GM10248 (cell line): ENCODE measurements around the gene CLEC4F.

Experiments used
- CTCF ChIA-PET: fragments of 300-600 bp; sonication (Branson Sonifier 250); formaldehyde crosslinking; extraction: SDS; loops from one replicate; lab custom pipeline; 2021; ENCODE audit warnings: antibody characterized with exemption; lab: Yijun Ruan, JAX
- POLR2A ChIA-PET: fragments of 350-650 bp; sonication (Branson Sonifier 250); formaldehyde crosslinking; extraction: SDS; loops from one replicate; lab custom pipeline; 2020; ENCODE audit warnings: antibody characterized with exemption; lab: Yijun Ruan, JAX
- DNase-seq: peaks from one replicate; pipeline ENCODE4 v3.0.0; 2012; ENCODE audit errors: extremely low spot score
- CTCF ChIP-seq: IDR thresholded peaks from 2 replicates; pipeline ENCODE4 v1.5.1; 2012; ENCODE audit warnings: mild to moderate bottlenecking, low read depth; ENCODE audit errors: extremely low read depth, missing control alignments, control extremely low read depth

CLEC4F gene

GRCh38 chr2:70834106-70834505, 13.7 kb upstream of the CLEC4F start:
- CTCF ChIA-PET = interaction anchor here (1.1 kb wide), 1 partner anchor 7 kb away, joined by 3 read pairs; no protein-coding TSS in a partner anchor
- DNase-seq = no peak
- POLR2A ChIA-PET = no interaction called here
- TF ChIP-seq CTCF = no peak

GRCh38 chr2:70833246-70833645, 12.8 kb upstream of the CLEC4F start:
- ChIA-PET POLR2A (no interaction called here), CTCF (interaction anchor here (1.1 kb wide), 1 partner anchor 8 kb away, joined by 3 read pairs; no protein-coding TSS in a partner anchor)
- DNase-seq = no peak
- no peak for TF ChIP-seq CTCF

- DNase-seq = no peak
- no peak for TF ChIP-seq CTCF
- ChIA-PET CTCF (interaction anchor here (1.6 kb wide), 1 partner anchor 39 kb away, joined by 4 read pairs; no protein-coding TSS in a partner anchor), POLR2A (no interaction called here)
Observed at GRCh38 chr2:70832386-70832785, 12.0 kb upstream of the CLEC4F start.

- no peak for TF ChIP-seq CTCF
- DNase-seq = no peak
- CTCF ChIA-PET = interaction anchor here (1.6 kb wide), 1 partner anchor 40 kb away, joined by 4 read pairs; no protein-coding TSS in a partner anchor
- POLR2A ChIA-PET = no interaction called here
Observed at GRCh38 chr2:70831861-70832260, 11.5 kb upstream of the CLEC4F start.

GRCh38 chr2:70830366-70830765, 10.0 kb upstream of the CLEC4F start:
- DNase-seq = no peak
- CTCF ChIA-PET = no interaction called here
- POLR2A ChIA-PET = no interaction called here
- no peak for TF ChIP-seq CTCF

- no peak for DNase-seq
- POLR2A ChIA-PET = no interaction called here
- no peak for TF ChIP-seq CTCF
- CTCF ChIA-PET = no interaction called here
Observed at GRCh38 chr2:70829916-70830315, 9.5 kb upstream of the CLEC4F start.
